Activated CD8-positive, alpha-beta memory T cell treated with anti-CD3 and anti-CD28 coated beads, Interleukin-2, amount 50 U/mL, for 48 hours (primary cell): ENCODE results near the gene CSTB.

Experiments used
- DNase-seq: peaks from one replicate; pipeline ENCODE4 v3.0.0-alpha.2; 2020

The CSTB gene

DNA sequence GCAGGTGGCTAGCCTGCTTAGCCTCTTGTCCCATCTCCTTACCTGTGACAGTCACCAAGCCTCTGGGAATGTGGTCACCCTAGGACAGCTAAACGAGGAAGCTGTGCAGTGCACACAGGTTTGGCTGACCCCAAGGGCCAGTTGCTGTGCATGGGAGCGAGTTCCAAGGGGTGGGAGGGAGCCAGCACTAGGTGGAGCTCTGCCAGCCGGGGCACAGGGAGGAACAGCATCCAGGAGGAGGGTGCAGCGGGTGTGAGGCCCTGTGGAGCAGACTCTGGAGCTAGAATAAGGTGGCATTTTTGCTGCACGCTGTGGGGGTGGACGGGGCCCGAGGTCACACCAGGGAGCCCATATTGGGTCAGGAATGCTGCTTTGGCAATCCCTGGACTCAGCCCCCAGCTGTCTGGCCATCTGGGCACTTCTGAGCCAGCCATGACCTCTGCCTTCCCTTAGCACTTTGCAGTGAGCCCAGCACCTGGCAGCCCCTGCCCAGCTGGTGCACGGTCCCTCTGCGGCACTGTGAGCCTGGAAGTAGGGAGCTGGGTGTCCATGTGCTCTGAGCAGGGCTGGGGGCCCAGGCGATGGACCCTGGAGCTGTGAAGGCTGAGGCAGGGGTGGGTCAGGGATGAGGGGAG is 48.5 kb downstream of the CSTB start:
- DNase-seq = no peak

- DNase-seq = no peak
These were observed 49.2 kb downstream of the CSTB start for GRCh38 chr21:43726686-43727518.
